A673 (cell line): ENCODE results near the gene CCDC74B. TPM values are rescaled to one million over a fixed set of nuclear protein-coding genes. Genes with fewer than 3 reads are reported as not detected.
"Not testable (repeated sequence)": the region's sequence is repeated elsewhere in the genome, so short reads cannot be mapped to it uniquely, and the experiment has no call there.

Experiments
- BruUV-seq: library from RNA; stranded (reverse); fragments of 400-500 nt; replicated peaks from 2 replicates; lab custom pipeline; 2021; lab: Mats Ljungman, UMichigan
- CTCF ChIA-PET: fragments of 300-600 bp; sonication (Branson Sonifier 250); formaldehyde crosslinking; loops from one replicate; lab custom pipeline; 2022; ENCODE audit warnings: antibody characterized with exemption; lab: Charles Lee
- POLR2A ChIA-PET: fragments of 300-600 bp; sonication (Branson Sonifier 250); formaldehyde crosslinking; loops from one replicate; lab custom pipeline; 2022; ENCODE audit warnings: antibody characterized with exemption; ENCODE audit not compliant: low non-redundant PET; lab: Charles Lee
- DNase-seq: peaks from one replicate; pipeline ENCODE4 v3.0.0-alpha.2; 2015; ENCODE audit warnings: low spot score
- H3K27ac ChIP-seq: fragments of 200-600 bp; sonication (generic); 2 replicates; pipeline ENCODE4 v1.5.1; 2016; ENCODE audit warnings: mixed run types, low read depth, mild to moderate bottlenecking, mixed read lengths, antibody characterized with exemption, low read length; ENCODE audit not compliant: poor library complexity, severe bottlenecking
- H3K27me3 ChIP-seq: fragments of 200-600 bp; sonication (generic); replicated peaks from 2 replicates; pipeline ENCODE4 v1.6.1; 2017; ENCODE audit warnings: mixed run types, low read depth, mild to moderate bottlenecking, mixed read lengths, antibody characterized with exemption, low read length; ENCODE audit not compliant: insufficient read depth, poor library complexity
- H3K36me3 ChIP-seq: fragments of 200-600 bp; sonication (generic); 2 replicates; pipeline ENCODE4 v1.6.1; 2016; ENCODE audit warnings: mixed run types, mild to moderate bottlenecking, mixed read lengths, antibody characterized with exemption, low read length; ENCODE audit not compliant: insufficient read depth, poor library complexity, severe bottlenecking
- H3K4me1 ChIP-seq: fragments of 200-600 bp; sonication (generic); 2 replicates; pipeline ENCODE4 v1.6.1; 2017; ENCODE audit warnings: mixed run types, mild to moderate bottlenecking, mixed read lengths, antibody characterized with exemption, low read length; ENCODE audit not compliant: insufficient read depth, poor library complexity, severe bottlenecking
- H3K4me3 ChIP-seq: fragments of 200-600 bp; sonication (generic); 2 replicates; pipeline ENCODE4 v1.5.1; 2016; ENCODE audit warnings: low read depth, mixed run types, mild to moderate bottlenecking, mixed read lengths, low read length; ENCODE audit not compliant: poor library complexity, severe bottlenecking
- H3K9me3 ChIP-seq: fragments of 200-600 bp; sonication (generic); 2 replicates; pipeline ENCODE4 v1.6.1; 2016; ENCODE audit warnings: mixed run types, low read depth, mild to moderate bottlenecking, mixed read lengths, antibody characterized with exemption, low read length; ENCODE audit not compliant: poor library complexity, severe bottlenecking
- CTCF ChIP-seq: fragments of 300-800, 200-600 bp; sonication (generic); conservative IDR thresholded peaks from 2 replicates; pipeline ENCODE4 v1.5.1; 2017; ENCODE audit warnings: low read depth, mild to moderate bottlenecking, antibody characterized with exemption, low read length, moderate library complexity, mixed read lengths
- EZH2 ChIP-seq: fragments of 200-600 bp; sonication (generic); IDR thresholded peaks from 2 replicates; pipeline ENCODE4 v1.6.1; 2017; ENCODE audit warnings: borderline replicate concordance, low read depth, mild to moderate bottlenecking, mixed read lengths, antibody characterized with exemption, low read length; ENCODE audit not compliant: poor library complexity, severe bottlenecking
- intact Hi-C: fragments of 100-400 bp; cut with micrococcal nuclease; formaldehyde crosslinking; loops from one replicate; pipeline ENCODE4 v1.10.0; 2022; ENCODE audit not compliant: unreplicated experiment
- total RNA-seq: library from RNA; stranded (reverse); gene quantifications from 2 replicates; pipeline ENCODE4 v1.2.3, GENCODE V29; 2021

Gene CCDC74B
- total RNA-seq, 1 experiment from 2014 or later, result 3.8 TPM

- Histone ChIP-seq H3K27me3 (no peaks in the 10 kb centered on the region), H3K36me3 (peaks cover 10% of the 10 kb centered on the region), H3K4me1 (no peaks in the 10 kb centered on the region), H3K27ac (no peak overlapping the region), H3K9me3 (no peaks in the 10 kb centered on the region), H3K4me3 (no peak overlapping the region)
- CTCF ChIA-PET, result no interaction called here
- intact Hi-C loops, result no loop called here
- no peak for DNase-seq
- no peak for TF ChIP-seq EZH2
- TF ChIP-seq CTCF, result no peak
- no TSS peak for BruUV-seq
- POLR2A ChIA-PET, result interaction anchor here (0.6 kb wide), 1 partner anchor 1304 kb away, joined by 5 read pairs; no protein-coding TSS in a partner anchor
Observed at GRCh38 chr2:130185436-130185835, 40.5 kb upstream of the CCDC74B start.

GRCh38 chr2:130183512-130184373 is 38.8 kb upstream of the CCDC74B start:
- no peaks in the 10 kb centered on the region for H3K27me3 ChIP-seq
- no TSS peak for BruUV-seq
- POLR2A ChIA-PET, result no interaction called here
- TF ChIP-seq CTCF, result no peak
- no peak for TF ChIP-seq EZH2
- DNase-seq, result peak; percentile 15
- H3K4me3 ChIP-seq, result peak overlapping the region; percentile 93
- H3K4me1 ChIP-seq, result no peaks in the 10 kb centered on the region
- CTCF ChIA-PET, result no interaction called here
- H3K9me3 ChIP-seq, result no peaks in the 10 kb centered on the region
- H3K27ac ChIP-seq, result peak overlapping the region; percentile 94
- intact Hi-C loops, result no loop called here
- H3K36me3 ChIP-seq, result peaks cover 10% of the 10 kb centered on the region

GRCh38 chr2:130182826-130183511 is 38.1 kb upstream of the CCDC74B start:
- Histone ChIP-seq H3K36me3 (peaks cover 10% of the 10 kb centered on the region), H3K27ac (peak overlapping the region; percentile 94), H3K4me3 (peak overlapping the region; percentile 93)
- H3K27me3 ChIP-seq, H3K9me3 ChIP-seq, BruUV-seq, H3K4me1 ChIP-seq, DNase-seq, intact Hi-C loops, CTCF ChIA-PET, POLR2A ChIA-PET: not testable (repeated sequence)
